GM12875 (cell line): ENCODE data around the gene HOXB7.

Experiments
- H3K4me3 ChIP-seq: one replicate; pipeline ENCODE4 v1.5.1; 2011; ENCODE audit warnings: low read depth, low read length, control low read depth
- CTCF ChIP-seq: IDR thresholded peaks from 2 replicates; pipeline ENCODE4 v1.5.1; 2011; ENCODE audit warnings: low read depth, mild to moderate bottlenecking, control low read depth, inconsistent platforms, low read length, moderate library complexity, borderline replicate concordance; ENCODE audit not compliant: insufficient read depth

HOXB7 gene

GRCh38 chr17:48634493-48635208 is 23.8 kb upstream of the HOXB7 start:
- no peak overlapping the region for H3K4me3 ChIP-seq
- TF ChIP-seq CTCF: no peak

GRCh38 chr17:48633266-48633677 is 22.5 kb upstream of the HOXB7 start:
- no peak for TF ChIP-seq CTCF
- no peak overlapping the region for H3K4me3 ChIP-seq

GRCh38 chr17:48632579-48633265 is 21.9 kb upstream of the HOXB7 start:
- TF ChIP-seq CTCF: no peak
- H3K4me3 ChIP-seq: no peak overlapping the region

GRCh38 chr17:48631693-48632578 is 21.1 kb upstream of the HOXB7 start:
- TF ChIP-seq CTCF: no peak

GRCh38 chr17:48630925-48631692 is 20.3 kb upstream of the HOXB7 start:
- TF ChIP-seq CTCF: no peak

More at GRCh38 chr17:48631693-48632578, 21.1 kb upstream of the HOXB7 start:
- no peak overlapping the region for H3K4me3 ChIP-seq

GRCh38 chr17:48630009-48630924 is 19.4 kb upstream of the HOXB7 start:
- TF ChIP-seq CTCF: no peak
- no peak overlapping the region for H3K4me3 ChIP-seq

More at GRCh38 chr17:48630925-48631692, 20.3 kb upstream of the HOXB7 start:
- no peak overlapping the region for H3K4me3 ChIP-seq
